GM18517 (cell line): Measurements from ENCODE around the gene ASB10.

Source experiments
- ATAC-seq: cut with Tn5 transposase; IDR thresholded peaks from one replicate; pipeline ENCODE4 v1.9.1; 2021; ENCODE audit warnings: mild to moderate bottlenecking, moderate library complexity; ENCODE audit not compliant: unreplicated experiment

Gene ASB10

DNA sequence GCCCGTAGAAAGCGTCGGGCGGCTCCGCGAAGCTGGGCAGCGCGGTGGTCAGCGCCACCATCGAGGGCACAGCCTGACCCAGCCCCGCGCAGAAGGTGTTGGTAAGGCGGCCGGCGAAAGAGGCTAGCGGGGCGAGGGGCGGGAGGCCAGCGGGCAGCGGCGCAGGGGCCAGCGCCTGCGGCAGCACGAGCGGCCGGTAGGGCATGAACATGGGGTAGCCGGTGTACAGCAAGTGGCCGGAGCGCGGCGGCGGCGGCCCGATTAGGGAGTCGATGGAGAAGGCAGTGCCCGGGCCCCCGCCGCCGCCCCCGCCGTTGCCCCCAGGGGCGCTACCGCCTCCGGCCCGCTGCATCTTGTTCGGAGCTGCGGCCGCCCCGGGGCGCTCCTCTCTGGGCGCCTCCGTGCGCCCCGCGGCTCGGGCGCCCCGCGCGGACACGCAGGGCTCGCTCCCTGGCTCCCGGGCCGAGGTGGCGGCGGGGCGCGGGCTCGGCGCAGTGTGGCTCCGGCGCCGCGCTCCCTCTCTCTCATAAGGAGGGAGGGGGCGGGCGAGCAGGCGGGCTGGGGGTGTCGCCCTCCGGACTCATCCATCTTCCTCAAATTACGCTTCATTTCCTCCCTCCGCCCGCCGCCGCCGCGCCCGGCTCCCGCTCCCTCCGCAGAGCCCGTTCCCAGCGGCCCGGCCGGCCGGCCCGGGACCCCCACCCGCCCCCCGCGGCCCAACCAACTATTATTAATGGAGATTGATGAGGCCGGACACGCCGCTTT is 19.7 kb downstream of the ASB10 start, which contains the start of gene GBX1:
Gene GBX1, minus strand, starts transcription at position 498 of the 765 bp plus-strand sequence. Its CDS starts 146 bp downstream, at position 352.
- ATAC-seq: no peak

DNA sequence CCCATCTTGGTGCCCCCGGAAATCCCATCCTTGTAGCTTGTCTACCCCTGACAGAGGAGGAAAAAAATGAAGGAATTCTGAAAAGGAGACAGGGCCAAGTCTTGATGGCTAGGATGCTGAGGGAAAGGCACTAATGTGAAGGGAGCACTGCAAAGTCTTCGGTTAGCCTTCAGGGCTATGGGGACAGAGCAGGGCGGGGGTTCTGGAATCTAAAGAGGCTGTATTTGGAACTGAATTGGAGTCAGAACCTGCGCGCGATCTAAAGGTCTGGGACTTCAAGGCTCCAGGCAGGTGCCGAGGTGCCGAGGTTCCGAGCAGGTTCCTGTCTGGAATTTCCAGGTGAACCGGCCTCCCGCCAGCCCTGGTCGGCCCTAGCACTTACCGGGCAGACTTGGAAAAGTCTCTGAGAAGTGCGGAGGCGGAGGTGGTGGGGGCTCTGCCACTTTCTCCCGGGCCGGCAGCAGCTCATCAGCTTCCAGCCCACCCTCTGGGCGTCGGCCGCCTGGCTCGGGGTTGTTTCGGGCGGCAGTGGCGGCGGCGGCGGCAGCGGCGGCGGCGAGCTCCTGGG is 20.3 kb downstream of the ASB10 start:
- ATAC-seq: no peak

DNA sequence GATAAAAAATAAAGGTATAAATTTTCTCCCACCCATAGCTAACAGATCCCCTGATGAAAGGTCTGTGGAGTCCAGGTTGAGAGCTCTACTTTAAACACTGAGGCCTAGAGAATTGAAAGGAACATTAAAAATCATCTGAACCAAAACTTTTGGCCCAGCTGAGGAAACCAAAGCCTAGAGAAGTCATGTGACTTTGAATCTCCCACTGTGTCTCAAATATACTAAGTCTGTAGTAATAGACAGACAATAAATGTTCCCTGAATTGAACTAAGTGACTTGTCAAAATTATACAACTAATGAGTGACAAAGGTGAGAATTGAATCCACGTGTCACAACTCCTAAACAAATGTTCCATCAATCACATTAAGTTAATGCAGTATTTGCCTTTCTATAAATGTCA is 25.3 kb downstream of the ASB10 start:
- ATAC-seq: no peak

DNA sequence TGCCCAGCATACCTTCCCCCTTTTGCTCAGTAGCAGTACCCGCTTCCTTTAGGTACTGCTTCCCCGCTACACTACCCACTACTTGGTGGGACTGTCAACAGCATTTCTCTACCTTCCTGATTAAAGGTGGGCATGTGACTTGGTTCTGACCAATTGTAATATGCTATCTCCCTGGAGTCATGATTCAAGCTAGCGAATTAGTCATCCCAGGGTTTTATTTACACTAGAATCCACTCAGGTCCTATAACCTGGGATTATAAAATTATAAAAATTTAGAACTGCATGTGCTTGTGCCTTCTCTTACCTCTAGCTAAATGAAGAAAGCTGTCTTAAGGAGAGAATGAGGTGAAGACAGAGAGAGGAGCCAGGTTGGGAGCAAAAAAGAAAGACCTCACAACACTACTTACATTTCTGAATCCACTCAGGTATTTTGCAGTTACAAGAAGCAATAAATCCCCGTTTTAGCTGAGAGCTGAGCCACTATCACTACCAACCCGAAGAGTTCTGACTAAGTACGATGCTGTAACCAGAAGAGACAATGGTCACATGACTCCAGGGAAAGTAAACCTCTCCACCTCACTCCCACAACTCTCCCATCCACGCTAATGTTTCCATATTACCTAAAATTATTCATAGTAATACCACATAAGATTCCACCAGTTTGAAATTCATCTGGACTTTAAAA is 29.3 kb downstream of the ASB10 start:
- ATAC-seq: no peak

DNA sequence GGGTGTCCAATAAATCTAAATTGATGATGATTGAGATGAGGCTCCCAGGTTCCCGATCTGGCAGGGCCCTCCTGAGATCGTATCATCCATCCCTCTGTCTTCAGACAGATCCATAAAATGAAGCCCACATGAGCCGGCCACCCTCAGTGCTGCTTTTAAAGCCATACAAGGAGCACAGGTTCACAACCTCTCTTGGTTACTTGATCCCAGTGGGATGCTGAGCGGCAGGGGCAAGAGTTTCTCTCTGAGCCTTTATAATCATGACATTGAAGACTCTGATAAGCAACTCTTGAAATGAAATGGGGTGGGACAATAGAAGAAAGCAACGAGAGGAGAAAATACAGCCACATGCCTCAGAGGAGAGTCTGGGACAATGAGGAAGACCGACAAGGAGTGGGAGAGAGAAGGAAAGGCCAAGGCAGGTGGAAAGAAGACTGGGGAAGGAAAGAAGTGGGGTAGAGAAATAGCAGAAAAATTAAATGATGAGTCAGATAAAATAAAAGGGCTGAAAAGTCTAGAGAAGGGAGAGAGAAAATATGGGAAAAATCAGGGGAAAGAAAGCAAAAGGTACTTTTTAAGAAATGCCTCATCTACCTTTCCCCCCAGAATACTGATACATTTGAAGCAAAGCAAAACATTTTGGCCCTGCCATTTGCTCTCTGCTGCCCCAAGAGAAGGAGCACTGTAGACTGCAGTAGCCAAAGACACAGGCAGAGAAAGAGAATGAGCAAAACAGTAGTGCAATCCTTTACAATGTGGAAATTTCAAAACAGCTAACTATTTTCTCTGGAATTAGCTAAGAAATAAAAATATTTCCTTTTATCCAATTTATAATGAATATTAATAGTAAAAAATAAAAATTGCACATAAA is 34.2 kb downstream of the ASB10 start:
- ATAC-seq: no peak

DNA sequence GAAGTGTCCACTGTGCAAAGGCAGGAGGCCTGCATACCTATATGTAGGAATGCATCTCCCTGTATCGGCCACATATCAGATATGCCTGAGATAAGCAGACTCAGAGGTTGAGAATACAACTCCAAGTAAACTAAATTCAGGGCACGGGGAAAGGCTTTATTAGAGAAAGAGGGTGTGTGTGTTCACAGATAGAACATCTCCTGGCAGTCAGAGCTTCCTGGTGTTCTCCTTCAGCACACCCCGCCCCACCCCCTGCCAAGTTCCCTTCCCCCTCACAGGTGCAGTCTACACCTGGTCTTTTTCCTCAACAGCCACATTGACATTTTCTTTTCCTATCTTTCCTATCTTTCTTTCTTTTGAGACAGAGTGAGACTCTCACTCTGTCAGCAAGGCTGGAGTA is 36.7 kb downstream of the ASB10 start:
- ATAC-seq: no peak

DNA sequence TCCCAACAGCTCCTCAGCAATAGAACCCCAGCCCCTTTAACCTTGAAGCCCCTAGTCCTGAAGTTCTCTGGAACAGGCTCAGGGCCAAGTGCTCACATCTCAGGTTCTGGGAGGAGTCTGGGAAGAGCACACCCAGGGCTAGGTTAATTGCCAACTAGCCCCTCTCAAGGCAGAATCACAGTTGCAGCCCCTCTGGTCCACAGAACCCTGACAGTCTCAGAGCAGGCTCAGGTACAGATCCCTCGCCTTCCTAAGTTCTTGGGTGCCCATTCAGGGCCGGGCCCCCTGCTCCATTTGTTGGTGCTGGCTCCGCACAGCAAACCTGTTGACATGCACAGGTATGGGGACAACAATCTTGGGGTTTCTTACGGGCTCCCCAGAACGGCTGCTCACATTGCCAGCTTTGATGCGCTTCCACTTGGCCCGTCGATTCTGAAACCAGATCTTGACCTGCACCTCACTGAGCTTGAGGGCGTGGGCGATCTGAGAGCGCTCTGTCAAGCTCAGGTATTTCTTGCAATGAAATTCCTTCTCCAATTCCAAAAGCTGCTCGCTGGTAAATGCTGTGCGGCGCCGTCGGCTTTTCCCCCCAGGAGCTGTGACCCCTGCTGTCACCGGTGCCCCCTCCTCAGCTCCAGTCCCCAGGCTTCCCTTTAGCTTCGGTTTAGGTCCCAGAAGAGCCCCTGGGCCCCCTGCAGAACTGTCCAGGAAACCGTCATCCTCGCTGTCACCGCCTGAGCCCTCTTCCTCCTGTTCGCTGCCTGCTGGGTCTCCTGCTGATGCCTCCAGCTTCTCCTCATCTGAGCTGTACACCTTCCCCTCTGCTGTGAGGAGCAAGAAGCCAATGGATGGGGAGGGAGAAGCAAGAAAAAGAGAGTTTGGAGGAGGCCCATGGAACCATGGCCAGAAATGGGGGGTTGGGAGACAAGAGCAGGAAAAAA is 38.5 kb downstream of the ASB10 start:
- ATAC-seq: no peak

DNA sequence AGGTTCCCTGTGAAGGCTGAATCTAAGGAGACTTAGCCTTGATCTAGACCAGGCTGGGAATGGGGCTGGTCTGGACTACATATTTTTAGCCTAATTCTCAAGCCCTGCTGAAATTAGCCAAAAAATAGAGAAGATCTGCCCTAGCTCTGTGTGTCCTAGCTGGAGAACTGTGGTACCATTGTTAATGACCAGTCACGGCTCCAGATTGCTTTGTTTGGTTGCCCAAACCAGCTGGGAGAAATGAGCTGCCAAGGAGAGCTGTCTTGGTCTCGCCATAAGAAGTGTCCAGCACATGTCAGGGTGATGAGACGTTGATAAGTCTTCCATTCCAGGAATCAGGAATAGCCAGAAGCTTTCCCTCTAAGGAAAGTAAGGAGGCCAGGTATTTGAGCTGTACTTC is 40.3 kb downstream of the ASB10 start:
- no peak for ATAC-seq

DNA sequence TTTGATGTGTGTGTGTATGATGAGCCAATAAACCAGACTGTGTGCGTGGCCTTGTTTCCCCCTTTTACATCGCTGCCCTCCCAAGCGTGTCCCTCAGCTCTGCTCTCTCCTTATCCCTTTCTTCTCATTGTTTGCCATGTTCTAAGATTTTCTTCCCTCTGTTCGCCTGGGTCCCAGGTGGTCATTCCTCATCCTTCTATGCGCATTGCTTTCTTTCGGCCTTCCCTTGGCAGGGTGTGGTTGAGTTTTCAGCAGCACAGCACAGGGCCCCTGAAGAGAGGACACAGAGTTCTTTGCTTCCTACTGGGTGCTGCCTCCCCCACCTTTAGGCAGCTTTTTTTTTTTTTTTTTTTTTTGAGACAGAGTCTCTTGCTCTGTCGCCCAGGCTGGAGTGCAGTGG is 42.7 kb downstream of the ASB10 start:
- ATAC-seq: no peak

DNA sequence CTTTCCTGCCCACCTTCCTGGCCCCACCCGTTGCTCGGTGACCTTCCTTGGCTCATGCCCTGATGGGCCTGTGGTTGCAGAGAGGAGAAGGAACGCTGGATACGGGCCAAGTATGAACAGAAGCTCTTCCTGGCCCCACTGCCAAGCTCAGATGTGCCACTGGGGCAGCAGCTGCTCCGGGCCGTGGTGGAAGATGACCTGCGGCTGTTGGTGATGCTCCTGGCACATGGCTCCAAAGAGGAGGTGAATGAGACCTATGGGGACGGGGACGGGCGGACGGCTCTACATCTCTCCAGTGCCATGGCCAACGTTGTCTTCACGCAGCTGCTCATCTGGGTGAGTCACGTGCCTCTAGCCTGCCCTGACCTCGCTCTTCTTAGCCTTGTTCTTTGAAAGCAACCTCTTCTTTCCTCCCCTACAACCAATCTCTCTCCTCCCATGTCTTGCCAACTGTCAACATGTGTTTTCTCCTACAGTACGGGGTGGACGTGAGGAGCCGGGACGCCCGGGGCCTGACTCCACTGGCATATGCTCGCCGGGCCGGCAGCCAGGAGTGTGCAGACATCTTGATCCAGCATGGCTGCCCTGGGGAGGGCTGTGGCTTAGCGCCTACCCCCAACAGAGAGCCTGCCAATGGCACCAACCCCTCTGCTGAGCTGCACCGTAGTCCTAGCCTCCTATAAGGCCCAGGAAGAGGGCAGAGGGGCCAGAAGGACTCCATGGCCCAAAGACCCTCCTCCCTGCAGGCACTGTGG is 43.6 kb downstream of the ASB10 start:
- ATAC-seq: no peak

DNA sequence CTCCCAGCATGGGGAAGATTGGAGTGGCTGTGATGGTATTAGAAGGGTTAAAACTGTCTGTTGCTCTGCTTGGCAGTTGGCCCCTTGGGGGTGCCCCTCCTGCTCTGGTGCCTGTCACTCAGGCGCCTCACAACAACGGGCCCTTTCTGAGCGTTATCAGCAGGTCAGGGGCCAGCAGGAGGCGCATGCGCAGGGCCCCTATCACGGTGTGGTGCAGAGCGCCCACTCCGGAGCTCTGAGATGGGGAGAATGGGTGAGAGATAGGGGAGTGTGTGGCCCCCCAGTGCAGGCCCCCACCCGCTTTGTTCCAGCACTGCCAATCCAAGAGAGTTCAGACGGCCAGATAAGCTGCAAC is 44.4 kb downstream of the ASB10 start:
- ATAC-seq: no peak

DNA sequence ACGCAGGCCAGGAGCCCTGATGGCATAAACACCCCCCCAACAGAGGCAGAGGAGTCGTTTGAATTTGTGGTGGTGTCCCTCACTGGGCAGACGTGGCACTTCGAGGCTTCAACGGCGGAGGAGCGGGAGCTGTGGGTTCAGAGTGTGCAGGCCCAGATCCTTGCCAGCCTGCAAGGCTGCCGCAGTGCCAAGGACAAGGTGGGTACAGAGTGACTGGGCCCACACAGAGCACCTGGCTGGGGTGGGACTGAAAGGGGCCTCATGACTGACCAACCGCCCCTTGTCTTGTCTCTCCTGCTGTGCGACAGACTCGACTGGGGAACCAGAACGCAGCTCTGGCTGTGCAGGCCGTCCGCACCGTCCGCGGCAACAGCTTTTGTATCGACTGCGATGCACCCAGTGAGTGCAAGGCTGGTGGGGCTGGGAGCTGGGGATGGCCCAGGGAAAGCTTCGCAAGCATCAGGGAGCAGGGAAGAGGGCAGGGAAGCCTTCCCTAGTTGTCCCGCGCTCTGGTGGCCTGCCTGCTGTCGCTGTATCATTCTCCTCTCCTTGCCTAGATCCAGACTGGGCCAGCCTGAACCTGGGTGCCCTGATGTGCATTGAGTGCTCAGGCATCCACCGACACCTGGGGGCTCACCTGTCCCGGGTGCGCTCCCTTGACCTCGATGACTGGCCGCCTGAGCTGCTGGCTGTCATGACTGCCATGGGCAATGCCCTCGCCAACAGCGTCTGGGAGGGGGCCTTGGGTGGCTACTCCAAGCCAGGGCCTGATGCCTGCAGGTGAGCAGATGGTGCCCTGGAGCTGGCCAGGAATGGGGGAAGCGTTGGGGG is 45.0 kb downstream of the ASB10 start:
- ATAC-seq: no peak

DNA sequence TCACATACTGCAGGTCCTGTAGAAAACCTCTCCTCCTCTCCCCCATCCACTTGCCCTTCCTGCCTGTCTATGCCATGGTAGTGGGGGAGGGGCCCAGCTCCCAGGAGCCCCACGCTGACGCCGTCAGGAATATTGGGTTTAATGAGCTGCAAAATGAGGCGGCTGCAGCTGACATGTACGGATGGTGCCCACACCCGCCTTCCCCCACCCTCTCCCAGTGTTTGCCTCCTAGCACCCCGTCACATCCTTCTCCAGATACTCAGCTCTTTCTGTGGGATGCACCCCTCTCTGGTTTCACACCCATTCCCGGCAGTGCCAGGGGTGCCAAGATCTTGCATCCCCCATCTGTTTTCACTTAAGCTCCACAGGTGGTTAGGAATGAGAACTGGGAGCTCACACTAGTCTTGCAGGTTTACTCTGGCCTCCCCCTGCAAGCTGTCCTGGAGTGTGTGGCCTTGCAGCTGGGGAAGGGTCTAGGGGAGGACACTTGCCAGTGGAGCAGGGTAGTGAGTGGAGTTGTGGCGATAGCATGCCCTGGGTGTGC is 45.7 kb downstream of the ASB10 start:
- ATAC-seq: no peak

DNA sequence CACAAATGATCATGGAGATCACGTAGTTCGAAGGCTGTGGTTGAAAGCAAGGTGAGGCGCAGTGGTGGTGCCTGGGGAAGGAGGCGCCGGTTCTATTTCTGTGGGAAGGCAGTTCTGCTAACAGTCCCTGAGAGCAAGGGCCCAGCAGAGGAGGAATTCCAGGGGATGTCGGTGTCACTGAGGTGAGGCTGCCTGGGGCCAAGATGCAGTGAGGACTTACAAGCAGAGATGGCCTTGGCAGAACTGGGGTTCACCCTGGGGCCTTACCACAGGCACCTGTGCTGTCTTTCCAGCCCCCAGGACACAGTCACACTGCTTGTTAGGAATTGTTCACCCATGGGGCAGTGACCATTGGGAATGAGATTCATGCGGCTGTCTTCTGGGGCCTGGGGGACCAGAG is 46.2 kb downstream of the ASB10 start:
- no peak for ATAC-seq

DNA sequence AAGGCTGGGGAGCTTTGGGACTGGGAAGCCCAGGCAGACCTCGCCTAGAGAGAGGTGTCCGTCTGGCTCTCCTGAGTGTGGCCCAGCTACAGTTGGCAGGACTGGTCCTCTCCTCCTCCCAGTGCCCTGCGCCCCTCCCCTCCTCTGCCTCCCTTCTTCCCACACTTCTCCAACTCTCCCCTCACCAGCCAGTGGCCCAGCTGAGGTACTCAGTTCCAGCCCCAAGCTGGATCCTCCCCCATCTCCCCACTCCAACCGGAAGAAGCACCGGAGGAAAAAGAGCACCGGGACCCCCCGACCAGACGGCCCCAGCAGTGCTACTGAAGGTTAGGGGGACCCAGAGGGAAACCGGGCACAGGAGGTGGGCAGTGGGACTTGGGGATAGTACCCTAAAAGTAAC is 47.3 kb downstream of the ASB10 start:
- no peak for ATAC-seq

DNA sequence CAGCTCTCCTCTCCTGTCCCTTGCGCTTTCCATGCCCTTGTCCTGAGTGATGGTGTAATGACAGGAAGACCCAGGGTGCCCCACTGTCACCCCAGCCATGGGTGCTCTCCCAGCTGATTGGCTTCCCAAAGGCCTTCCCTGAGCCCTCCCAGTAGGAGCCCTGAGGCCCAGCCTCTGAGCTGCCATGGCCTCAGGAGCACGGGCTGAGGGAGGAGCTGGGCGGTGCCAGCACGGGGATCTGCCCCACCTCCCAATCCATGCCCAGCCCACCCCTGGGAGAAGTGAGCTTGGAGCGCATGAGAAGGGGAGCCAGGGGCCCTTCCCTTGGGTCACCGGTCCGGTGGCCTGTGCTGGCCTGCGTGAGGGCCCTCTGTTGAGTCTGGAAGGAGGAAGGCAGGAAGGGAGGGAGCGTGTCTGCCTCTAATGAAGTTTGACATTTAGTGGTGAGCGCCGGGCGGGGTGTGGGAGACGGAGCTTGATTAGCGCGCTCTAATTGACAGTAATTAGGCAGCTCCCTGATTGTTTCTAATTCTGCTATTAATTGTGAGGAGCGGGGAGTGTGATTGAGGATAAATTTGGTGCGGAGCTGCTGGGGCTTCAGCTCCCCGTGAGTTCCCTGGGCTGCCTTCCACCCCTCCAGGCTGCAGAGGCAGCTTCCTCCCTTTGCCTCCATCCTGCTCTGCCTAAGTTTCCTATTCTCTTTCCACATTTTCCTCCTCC is 47.8 kb downstream of the ASB10 start:
- no peak for ATAC-seq

DNA sequence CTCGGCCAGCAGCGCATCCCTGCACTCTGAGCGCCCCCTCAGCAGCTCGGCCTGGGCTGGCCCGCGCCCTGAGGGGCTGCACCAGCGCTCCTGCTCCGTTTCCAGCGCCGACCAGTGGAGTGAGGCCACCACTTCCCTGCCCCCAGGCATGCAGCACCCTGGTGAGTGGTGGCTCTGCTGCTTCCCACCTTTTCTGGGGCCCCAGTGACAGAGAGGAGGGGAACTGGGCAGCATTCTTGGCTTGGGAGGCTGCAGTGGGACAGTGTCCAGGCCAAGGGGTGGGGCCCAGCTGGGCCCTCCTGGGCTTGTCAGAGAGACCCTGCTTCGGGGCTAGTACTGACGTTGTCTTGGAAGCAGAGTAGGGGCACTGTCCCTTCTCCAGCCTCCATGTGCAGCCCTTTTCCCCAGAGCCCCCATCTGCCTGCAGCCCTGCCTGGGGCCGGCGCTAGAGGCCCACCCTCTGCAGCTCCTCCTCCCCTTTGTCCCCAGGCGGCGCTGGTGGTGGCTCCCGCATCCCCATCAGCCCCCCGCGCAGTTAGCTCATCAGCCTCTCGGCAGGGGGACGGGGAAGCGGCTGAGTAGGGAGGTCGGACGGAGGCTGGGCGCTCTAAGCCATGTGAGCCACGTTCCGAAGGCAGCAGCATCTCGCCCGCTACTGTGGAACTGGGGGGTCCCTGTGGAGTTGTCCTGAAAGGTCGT is 48.7 kb downstream of the ASB10 start:
- no peak for ATAC-seq
